CD4-positive, alpha-beta T cell treated with Interleukin-2 at 100 ng/mL for 4 hours (primary cell): ENCODE measurements around the gene RHBDF2.
A peak's percentile ranks its signal among the peaks of the same experiment; 100 is the strongest.

ENCODE experiments used
- DNase-seq: peaks from one replicate; pipeline ENCODE4 v3.0.0-alpha.2; 2020; ENCODE audit warnings: low spot score

The RHBDF2 gene

DNA sequence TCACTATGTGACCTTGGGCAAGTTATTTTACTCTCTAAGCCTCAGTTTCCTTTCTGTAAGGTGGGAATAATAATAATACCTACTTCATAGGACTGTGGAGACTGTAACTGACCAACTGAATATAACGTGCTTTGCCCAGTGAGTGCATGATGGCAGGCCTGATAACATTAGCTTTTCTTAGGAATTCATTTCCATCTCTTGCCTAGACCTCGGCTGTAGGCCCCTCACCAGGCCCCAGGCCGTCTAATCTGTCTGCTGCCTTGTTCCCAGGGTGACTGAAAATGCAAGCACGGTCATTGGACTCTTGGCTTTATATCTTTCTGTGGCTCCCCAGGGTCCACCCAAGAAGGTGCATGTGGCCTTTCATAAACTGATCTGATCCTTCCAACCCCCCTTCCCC, 41.5 kb downstream of the RHBDF2 start:
- no peak for DNase-seq

- DNase-seq: no peak
These were observed 42.4 kb downstream of the RHBDF2 start for GRCh38 chr17:76458580-76459490.

GRCh38 chr17:76453431-76453743, 47.8 kb downstream of the RHBDF2 start:
- DNase-seq: no peak

- peak; percentile 92 for DNase-seq
These were observed 48.4 kb downstream of the RHBDF2 start, which contains the start of gene UBE2O for GRCh38 chr17:76452660-76453430. UBE2O (minus strand) TSS chr17:76453152; CDS start chr17:76453141, 11 bp downstream.

DNA sequence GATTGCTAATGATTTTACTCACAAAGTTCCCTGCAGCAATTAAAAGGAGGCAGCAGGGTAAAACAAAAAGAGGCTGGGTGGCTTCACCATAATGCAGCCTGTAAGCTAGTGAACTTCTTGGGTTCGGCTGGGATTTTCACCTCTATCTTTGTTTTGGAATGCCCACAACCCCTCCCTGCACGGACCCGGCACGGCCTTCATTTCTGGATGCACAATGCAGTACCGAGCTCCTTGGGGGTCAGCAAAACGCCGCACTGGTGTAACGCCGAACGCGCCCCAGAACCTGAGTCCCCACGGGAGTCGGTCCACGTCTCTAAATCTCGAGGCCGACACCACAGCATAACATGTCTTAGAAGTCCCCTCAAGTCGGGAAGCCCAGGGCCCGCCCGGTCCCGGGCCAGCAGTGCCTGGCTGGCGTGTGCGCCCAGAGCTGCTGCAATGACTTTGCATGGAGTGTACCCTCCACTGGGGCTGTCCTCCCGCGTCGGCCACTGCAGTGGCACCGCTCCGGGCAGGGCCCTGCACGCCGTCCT, 49.0 kb downstream of the RHBDF2 start:
- DNase-seq: no peak

DNA sequence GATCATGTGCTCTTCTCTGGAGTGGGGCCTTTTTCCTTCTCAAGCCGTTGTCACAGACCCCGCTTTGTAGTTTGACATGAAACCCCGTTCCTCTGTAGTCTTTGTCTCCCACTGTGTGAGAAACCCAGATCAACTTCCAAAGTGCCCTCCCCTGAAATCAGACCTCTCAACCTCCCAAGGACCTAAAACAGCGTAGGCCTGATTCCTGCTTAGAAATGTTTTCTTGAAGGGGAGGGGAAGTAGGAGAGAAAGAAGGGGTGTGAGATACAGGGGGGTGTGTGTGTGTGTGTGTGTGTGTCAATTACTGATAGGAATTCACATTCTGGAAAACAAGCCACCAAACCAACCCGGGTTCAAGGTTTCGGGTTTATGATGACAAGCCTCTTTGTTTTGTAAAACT, 49.7 kb downstream of the RHBDF2 start:
- no peak for DNase-seq

DNA sequence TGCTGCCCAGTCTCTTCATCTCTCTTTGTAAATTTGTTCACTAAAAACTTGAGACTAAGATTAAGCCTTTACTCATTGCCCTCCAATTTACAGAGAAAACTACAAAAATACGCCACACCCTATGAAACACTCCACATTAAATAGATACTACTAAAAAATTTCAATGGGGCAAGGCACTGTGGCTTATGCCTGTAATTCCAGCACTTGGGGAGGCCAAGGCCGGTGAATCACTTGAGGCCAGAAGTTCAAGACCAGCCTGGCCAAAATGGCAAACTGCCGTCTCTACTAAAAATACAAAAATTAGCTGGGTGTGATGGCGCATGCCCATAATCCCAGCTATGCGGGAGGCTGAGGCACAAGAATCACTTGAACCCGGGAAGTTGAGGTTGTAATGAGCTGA, 52.1 kb downstream of the RHBDF2 start:
- DNase-seq: no peak

- DNase-seq: no peak
These were observed 53.1 kb downstream of the RHBDF2 start for GRCh38 chr17:76447931-76448652.

DNA sequence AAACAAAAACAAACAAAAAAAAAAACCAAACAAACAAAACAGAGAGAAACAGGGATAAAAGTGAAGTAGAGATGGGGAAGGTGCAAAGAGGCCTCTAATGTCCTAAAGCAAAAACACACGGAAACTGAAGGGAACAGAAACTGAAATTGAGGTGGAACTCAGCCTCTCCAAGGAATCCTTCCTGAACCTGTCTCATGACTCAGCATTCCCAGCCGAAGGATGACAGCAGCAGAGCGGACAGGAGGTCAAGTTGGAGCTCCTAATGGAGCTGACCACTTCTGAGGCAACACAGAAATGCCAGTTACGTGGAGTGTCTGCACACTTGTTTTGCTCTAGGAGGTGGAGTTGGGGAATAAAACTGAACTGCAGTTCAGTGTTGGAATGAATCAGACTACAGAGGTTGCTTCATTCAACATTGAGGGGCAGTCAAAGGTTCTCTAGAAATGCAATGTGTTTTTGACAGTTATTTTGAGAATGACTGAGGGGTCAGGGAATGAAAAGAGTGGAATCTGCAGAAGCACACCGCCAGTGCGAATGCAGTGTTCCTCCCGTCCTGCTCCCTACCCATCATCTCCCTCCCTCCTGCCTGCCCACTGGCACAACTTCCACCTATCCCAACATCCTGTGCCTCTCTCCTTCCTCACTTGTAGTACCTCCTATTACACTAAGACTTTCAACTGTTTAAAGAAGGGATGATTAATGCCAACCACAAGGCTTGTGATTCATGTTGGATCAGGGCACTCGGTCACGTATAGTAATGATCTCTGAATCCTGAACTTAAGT, 54.6 kb downstream of the RHBDF2 start:
- DNase-seq: no peak

- DNase-seq: no peak
These were observed 55.4 kb downstream of the RHBDF2 start for GRCh38 chr17:76445697-76446448.

GRCh38 chr17:76444518-76445311, 56.5 kb downstream of the RHBDF2 start:
- DNase-seq: no peak

DNA sequence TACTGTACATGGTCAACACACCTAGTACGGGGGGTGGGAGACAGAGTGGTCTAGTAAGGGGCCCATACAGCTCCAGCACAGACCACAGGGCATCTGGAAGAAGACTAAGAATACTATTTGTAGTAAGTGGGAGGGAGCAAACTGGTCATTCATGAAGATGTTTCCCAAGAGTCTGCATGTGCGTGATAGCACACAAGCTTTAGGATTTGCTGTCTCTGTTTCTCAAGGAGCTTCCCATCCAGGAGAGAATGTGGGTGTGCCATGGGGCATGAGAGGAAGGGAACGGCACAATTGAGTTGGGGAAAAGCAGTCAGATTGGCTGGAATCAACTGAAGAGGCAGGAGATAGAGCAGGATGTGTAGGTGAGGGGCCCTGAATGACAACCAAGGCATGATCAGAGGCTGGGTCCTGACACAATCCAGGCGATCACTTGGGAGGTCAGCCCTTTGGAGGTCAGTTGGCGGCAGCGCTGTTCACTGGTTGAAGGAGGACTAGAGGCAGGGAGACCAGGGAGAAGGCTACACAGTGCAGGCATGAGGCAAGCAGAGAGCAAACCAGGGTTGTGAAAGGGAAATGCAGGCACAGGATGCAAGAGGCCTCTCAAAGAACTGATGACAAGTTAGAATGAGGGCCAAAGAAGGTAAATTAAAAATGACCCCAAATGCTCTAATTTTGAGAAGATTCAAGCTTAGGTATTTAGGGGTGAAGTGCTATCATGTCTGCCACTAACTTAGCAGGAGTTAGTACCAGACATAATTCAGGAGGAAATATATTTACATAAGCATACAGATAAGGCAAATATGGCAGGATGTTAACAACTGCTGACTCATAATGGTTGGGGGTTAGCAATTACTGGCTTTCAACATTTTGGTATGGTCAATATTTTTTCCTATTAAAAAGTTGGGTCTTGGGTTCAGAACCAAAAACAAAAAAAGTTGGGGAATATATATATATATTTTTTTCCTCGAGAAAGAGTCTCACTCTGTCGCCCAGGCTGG, 58.6 kb downstream of the RHBDF2 start:
- no peak for DNase-seq

- no peak for DNase-seq
These were observed 59.4 kb downstream of the RHBDF2 start for GRCh38 chr17:76441686-76442340.

GRCh38 chr17:76440751-76441362, 60.4 kb downstream of the RHBDF2 start:
- no peak for DNase-seq

GRCh38 chr17:76439314-76439928, 61.8 kb downstream of the RHBDF2 start:
- no peak for DNase-seq

- no peak for DNase-seq
These were observed 62.3 kb downstream of the RHBDF2 start for GRCh38 chr17:76438906-76439305.
